GM23338 (cell line): Measurements from ENCODE around the gene AOAH. TPM values are rescaled to one million over a fixed set of nuclear protein-coding genes. Genes with fewer than 3 reads are reported as not detected.

Experiments used
- ATAC-seq: fragments of 200-7000 bp; cut with Tn5 transposase; 3 replicates; pipeline ENCODE4 v1.9.1; 2020
- DNase-seq: peaks from one replicate; pipeline ENCODE4 v3.0.0-alpha.2; 2015; ENCODE audit warnings: low spot score
- H2AFZ ChIP-seq: fragments of 200-600 bp; sonication (generic); 2 replicates; pipeline ENCODE4 v1.8.0; 2016; ENCODE audit warnings: antibody characterized with exemption, mild to moderate bottlenecking, moderate library complexity
- H3F3A ChIP-seq: fragments of 200-600 bp; sonication (generic); replicated peaks from 2 replicates; pipeline ENCODE4 v1.8.0; 2017; ENCODE audit warnings: antibody characterized with exemption, mixed run types, low read depth
- H3K27ac ChIP-seq: fragments of 200-600 bp; sonication (generic); 2 replicates; pipeline ENCODE4 v1.6.1; 2016; ENCODE audit warnings: low read depth
- H3K27me3 ChIP-seq: fragments of 200-600 bp; sonication (generic); 2 replicates; pipeline ENCODE4 v1.8.0; 2016; ENCODE audit warnings: mild to moderate bottlenecking, mixed run types, moderate library complexity; ENCODE audit not compliant: insufficient read depth
- H3K36me3 ChIP-seq: fragments of 200-600 bp; sonication (generic); 2 replicates; pipeline ENCODE4 v1.8.0; 2016; ENCODE audit warnings: mild to moderate bottlenecking; ENCODE audit not compliant: insufficient read depth
- H3K4me1 ChIP-seq: fragments of 200-600 bp; sonication (generic); 2 replicates; pipeline ENCODE4 v1.8.0; 2016; ENCODE audit warnings: mild to moderate bottlenecking, moderate library complexity; ENCODE audit not compliant: insufficient read depth
- H3K4me2 ChIP-seq: fragments of 200-600 bp; sonication (generic); 2 replicates; pipeline ENCODE4 v1.7.1; 2017; ENCODE audit warnings: mixed run types
- H3K4me3 ChIP-seq: fragments of 200-600 bp; sonication (generic); 2 replicates; pipeline ENCODE4 v1.6.1; 2016; ENCODE audit warnings: mixed run types
- H3K79me2 ChIP-seq: fragments of 200-600 bp; sonication (generic); replicated peaks from 2 replicates; pipeline ENCODE4 v1.8.0; 2017; ENCODE audit warnings: mild to moderate bottlenecking; ENCODE audit not compliant: insufficient read depth
- H3K9me2 ChIP-seq: fragments of 200-600 bp; sonication (generic); 2 replicates; pipeline ENCODE4 v1.8.0; 2017; ENCODE audit not compliant: insufficient read depth
- H4K20me1 ChIP-seq: fragments of 200-600 bp; sonication (generic); replicated peaks from 2 replicates; pipeline ENCODE4 v1.8.0; 2017; ENCODE audit warnings: mild to moderate bottlenecking; ENCODE audit not compliant: insufficient read depth
- H3K27ac Mint-ChIP-seq: 2 replicates; pipeline ENCODE4 v1.8.0; 2020; ENCODE audit warnings: inconsistent platforms, mild to moderate bottlenecking, moderate library complexity, mixed read lengths
- H3K27me3 Mint-ChIP-seq: 3 replicates; pipeline ENCODE4 v1.8.0; 2022; ENCODE audit warnings: low read depth, mild to moderate bottlenecking, moderate library complexity, mixed read lengths, inconsistent platforms; ENCODE audit not compliant: insufficient read depth, poor library complexity
- H3K36me3 Mint-ChIP-seq: 3 replicates; pipeline ENCODE4 v1.8.0; 2021; ENCODE audit warnings: low read depth, mild to moderate bottlenecking, inconsistent platforms, moderate library complexity, mixed read lengths
- H3K4me1 Mint-ChIP-seq: 3 replicates; pipeline ENCODE4 v1.8.0; 2020; ENCODE audit warnings: mild to moderate bottlenecking, inconsistent platforms, mixed read lengths
- H3K4me3 Mint-ChIP-seq: 3 replicates; pipeline ENCODE4 v1.8.0; 2021; ENCODE audit warnings: moderate library complexity, mild to moderate bottlenecking, inconsistent platforms, mixed read lengths
- H3K9me3 Mint-ChIP-seq: 3 replicates; pipeline ENCODE4 v1.8.0; 2020; ENCODE audit warnings: moderate library complexity, mild to moderate bottlenecking, inconsistent platforms, mixed read lengths
- CREB1 ChIP-seq: fragments of 250-450 bp; sonication (Bioruptor Pico); IDR thresholded peaks from 2 replicates; pipeline ENCODE4 v1.5.0; 2020; ENCODE audit warnings: low read depth, mild to moderate bottlenecking, moderate library complexity
- ETS1 ChIP-seq: IDR thresholded peaks from 2 replicates; pipeline ENCODE4 v1.6.1; 2016; ENCODE audit warnings: antibody characterized with exemption
- EZH2 ChIP-seq: fragments of 200-600 bp; sonication (generic); IDR thresholded peaks from one replicate; pipeline ENCODE4 v1.8.0; 2017; ENCODE audit warnings: antibody characterized with exemption, mild to moderate bottlenecking, low read depth; ENCODE audit not compliant: unreplicated experiment
- EZH2phosphoT487 ChIP-seq: fragments of 200-600 bp; sonication (generic); IDR thresholded peaks from one replicate; pipeline ENCODE4 v1.8.1; 2018; ENCODE audit warnings: antibody characterized with exemption; ENCODE audit not compliant: unreplicated experiment
- NANOG ChIP-seq: IDR thresholded peaks from 2 replicates; pipeline ENCODE4 v1.6.1; 2016; ENCODE audit warnings: antibody characterized with exemption, borderline replicate concordance
- POLR2AphosphoS5 ChIP-seq: IDR thresholded peaks from 2 replicates; pipeline ENCODE4 v1.6.1; 2016; ENCODE audit warnings: antibody characterized with exemption, low read depth
- REST ChIP-seq: IDR thresholded peaks from one replicate; pipeline ENCODE4 v1.6.1; 2018; ENCODE audit warnings: antibody characterized with exemption; ENCODE audit not compliant: unreplicated experiment
- STAT1 ChIP-seq: IDR thresholded peaks from one replicate; pipeline ENCODE4 v1.6.1; 2016; ENCODE audit warnings: antibody characterized with exemption; ENCODE audit not compliant: unreplicated experiment
- ZNF331 ChIP-seq: fragments of 250-450 bp; sonication (Bioruptor Pico); IDR thresholded peaks from 2 replicates; pipeline ENCODE4 v1.5.0; 2020; ENCODE audit warnings: low read depth, mild to moderate bottlenecking, moderate library complexity
- polyA plus RNA-seq: library from polyadenylated mRNA; unstranded; fragments of >200 nt; fragmentation: Nextera tagmentation; extraction: Ambion mirVana; gene quantifications from 2 replicates; pipeline ENCODE4 v1.2.1, GENCODE V29; 2016
- total RNA-seq: library from RNA; depleted of rRNA; stranded (reverse); fragments of >200 nt; shearing (Covaris generic); gene quantifications from 2 replicates; pipeline ENCODE4 v1.2.3, GENCODE V29; 2014

The AOAH gene
- total and polyA plus RNA-seq, 2 experiments from 2014 or later, result not detected

GRCh38 chr7:36613031-36613614, 111.2 kb downstream of the AOAH start:
- Mint-ChIP-seq H3K4me1 (peaks cover 23% of the 10 kb centered on the region), H3K4me3 (no peak overlapping the region)
- ATAC-seq, result no peak

More at GRCh38 chr7:36613031-36613614, 111.2 kb downstream of the AOAH start:
- no peak for TF ChIP-seq REST
- no peak for TF ChIP-seq CREB1 (CRISPR knock-in tag)
- no peak for TF ChIP-seq EZH2phosphoT487
- no peak for TF ChIP-seq STAT1
- no peak for TF ChIP-seq POLR2AphosphoS5
- no peak for TF ChIP-seq EZH2
- TF ChIP-seq ETS1, result no peak
- no peak for TF ChIP-seq ZNF331
- TF ChIP-seq NANOG, result no peak
- peaks cover 9% of the 10 kb centered on the region for H3K4me1 ChIP-seq
- no peaks in the 10 kb centered on the region for H4K20me1 ChIP-seq
- H3K27me3 ChIP-seq, result no peaks in the 10 kb centered on the region
- H2AFZ ChIP-seq, result peak overlapping the region; percentile 87; the same call in 1 of the 2 replicates
- H3F3A ChIP-seq, result no peaks in the 10 kb centered on the region
- no peaks in the 10 kb centered on the region for H3K36me3 Mint-ChIP-seq
- H3K9me2 ChIP-seq, result no peaks in the 10 kb centered on the region
- H3K9me3 Mint-ChIP-seq, result no peaks in the 10 kb centered on the region
- H3K79me2 ChIP-seq, result no peaks in the 10 kb centered on the region
- H3K4me2 ChIP-seq, result no peak overlapping the region
- H3K27ac ChIP-seq, result no peak overlapping the region
- H3K4me3 ChIP-seq, result no peak overlapping the region
- no peak overlapping the region for H3K27ac Mint-ChIP-seq
- peaks cover 5% of the 10 kb centered on the region for H3K27me3 Mint-ChIP-seq
- no peaks in the 10 kb centered on the region for H3K36me3 ChIP-seq
- no peak for DNase-seq
